Right lobe of liver (tissue), 6 donors: ENCODE measurements around the gene GOPC. TPM values are rescaled to one million over a fixed set of nuclear protein-coding genes. Genes with fewer than 3 reads are reported as not detected.
A peak's percentile ranks its signal among the peaks of the same experiment; 100 is the strongest.
"Not testable (repeated sequence)": the region's sequence is repeated elsewhere in the genome, so short reads cannot be mapped to it uniquely, and the experiment has no call there.

Experiments
- ATAC-seq, 4 donors: fragments of 200-7000 bp; cut with Tn5 transposase; one replicate each; pipeline ENCODE4 v1.9.1; 2020; ENCODE audit warnings: mild to moderate bottlenecking in 4 of 4, moderate library complexity in 4 of 4
- DNase-seq, 3 donors: peaks; one replicate each; pipeline ENCODE4 v3.0.0-alpha.2; 2020
- H3K27ac ChIP-seq, 3 donors: fragments of 200-600 bp; one replicate each; pipeline ENCODE4 v1.8.0; 2022
- H3K27me3 ChIP-seq, 2 donors: fragments of 200-600 bp; one replicate each; pipeline ENCODE4 v1.8.0; 2022
- H3K36me3 ChIP-seq, 4 donors: fragments of 200-600 bp; sonication (generic) in 1 of 4; one replicate each; pipeline versions ENCODE4 v1.5.1 to v1.8.0; 2017 to 2022; ENCODE audit warnings: control low read depth in 1 of 4
- H3K4me1 ChIP-seq, 4 donors: fragments of 200-600 bp; sonication (generic) in 1 of 4; one replicate each; pipeline versions ENCODE4 v1.5.1 to v1.8.0; 2017 to 2022; ENCODE audit warnings: control low read depth in 1 of 4
- H3K4me3 ChIP-seq, 3 donors: fragments of 200-600 bp; one replicate each; pipeline ENCODE4 v1.8.0; 2022
- H3K9me3 ChIP-seq, 4 donors: fragments of 200-600 bp; sonication (generic) in 1 of 4; one replicate each; pipeline versions ENCODE4 v1.5.1 to v1.8.0; 2017 to 2022; ENCODE audit warnings: control low read depth in 1 of 4
- CTCF ChIP-seq, 4 donors: fragments of 200-600 bp in 3 of 4; fragments of 450-650 bp in 1 of 4; IDR thresholded peaks; one replicate each; pipeline versions ENCODE4 v1.5.1 to v1.8.0; 2016 to 2022; ENCODE audit warnings: antibody characterized with exemption in 4 of 4, mild to moderate bottlenecking in 2 of 4
- POLR2A ChIP-seq: fragments of 450-650 bp; IDR thresholded peaks from one replicate; pipeline ENCODE4 v1.6.1; 2017; ENCODE audit warnings: antibody characterized with exemption, mild to moderate bottlenecking
- WGBS: methylation state at CpG from one replicate; pipeline ENCODE4 v1.1.6; 2018; ENCODE audit warnings: low coverage, low lambda C conversion rate; ENCODE audit not compliant: insufficient coverage; ENCODE audit errors: missing lambda C conversion rate; 5-methylcytosine and 5-hydroxymethylcytosine counted together
- intact Hi-C, 2 donors: fragments of 100-400 bp; cut with DNase I; formaldehyde crosslinking; loops; one replicate each; pipeline versions ENCODE4 v1.11.2 to v1.14.1; 2022
- long read RNA-seq: library from polyadenylated mRNA; unstranded; transcript quantifications from one replicate; pipeline ENCODE4 v2.0.0, GENCODE V29; 2019
- total RNA-seq, 6 experiments: library from RNA; depleted of rRNA in 2 of 6; stranded (reverse); fragments of >200 nt in 2 of 6; fragmentation: NEBNext Ultra II Directional in 3 of 6; extraction: Animal tissue kit (Norgen Biotek cat#: 25700) in 3 of 6; gene quantifications; one replicate each; pipeline versions ENCODE4 v1.1.0 to v1.2.4, GENCODE V29; 2016 to 2023
- donor health status: DM: no; HTN: yes; CAD: no.
- donor health status: DM: no; HTN: no; CAD: no.
- donor health status: DM: no; HTN: no; CAD: no.
- donor health status: DM: no; HTN: yes; CAD: no.
- donor health status: DM: no; HTN: yes; CAD: no.

GOPC gene
- total RNA-seq: 10 to 100 TPM in 3 of 6 experiments, 1 to 10 TPM in 3; 8.3 to 10.7 (median 10.1) TPM
- long read RNA-seq, partial matches to known transcripts: 7 of 8 reads
- long read RNA-seq, other reads (novel, unspliced or antisense): 1 of 8 reads

- Histone ChIP-seq H3K27me3 (no peaks in the 10 kb centered on the region), H3K4me1 (peaks cover 0 to 19% (median 3%) of the 10 kb centered on the region in 4 donors), H3K9me3 (no peaks in the 10 kb centered on the region), H3K36me3 (no peaks in the 10 kb centered on the region), H3K4me3 (peak within 1 kb of the TSS; percentile 80 to 92 (median 81)), H3K27ac (peak within 1 kb of the TSS; percentile 79 to 88 (median 84))
- DNase-seq (peak; percentile 97 to 98 (median 97)), ATAC-seq (peak; percentile 97 to 99 (median 98))
- 0% methylated on average over 30 of the region's 60 CpGs for WGBS
- intact Hi-C loops: no loop called here
- peak; percentile 85 for TF ChIP-seq POLR2A
- no peak for TF ChIP-seq CTCF (IDR thresholded peaks at IDR 0.05)
Measured at GRCh38 chr6:117602151-117602898, at the start of gene GOPC. Gene GOPC, minus strand, starts transcription at chr6:117602511. Its CDS starts 223 bp downstream, at chr6:117602288.

- DNase-seq, H3K9me3 ChIP-seq, H3K4me1 ChIP-seq, H3K36me3 ChIP-seq, H3K27me3 ChIP-seq, H3K4me3 ChIP-seq, ATAC-seq, H3K27ac ChIP-seq, intact Hi-C loops: not testable (repeated sequence)
- no CpG with 5 or more reads among the region's 3 CpGs for WGBS
Measured at GRCh38 chr6:117651984-117652383, 49.7 kb upstream of the GOPC start.

GRCh38 chr6:117642976-117643375 lies 40.7 kb upstream of the GOPC start:
- DNase-seq (no peak), ATAC-seq (no peak)
- WGBS: 81% methylated on average over 2 of the region's 2 CpGs
- TF ChIP-seq POLR2A (no peak), CTCF (IDR thresholded peaks at IDR 0.05) (no peak)
- no peak overlapping the region for H3K4me3 ChIP-seq
- H3K9me3 ChIP-seq: peaks cover 0 to 7% (median 0%) of the 10 kb centered on the region in 4 donors
- no peaks in the 10 kb centered on the region for H3K4me1 ChIP-seq
- H3K36me3 ChIP-seq: no peaks in the 10 kb centered on the region
- H3K27ac ChIP-seq: no peak overlapping the region
- H3K27me3 ChIP-seq: no peaks in the 10 kb centered on the region
- intact Hi-C loops: no loop called here

- Histone ChIP-seq H3K27ac (no peak overlapping the region), H3K4me3 (no peak overlapping the region), H3K9me3 (peaks cover 0 to 7% (median 0%) of the 10 kb centered on the region in 4 donors), H3K27me3 (no peaks in the 10 kb centered on the region), H3K4me1 (no peaks in the 10 kb centered on the region), H3K36me3 (no peaks in the 10 kb centered on the region)
- DNase-seq (no peak), ATAC-seq (no peak)
- intact Hi-C loops: no loop called here
- 71% methylated on average over 1 of the region's 1 CpG for WGBS
- no peak for TF ChIP-seq POLR2A
- no peak for TF ChIP-seq CTCF (IDR thresholded peaks at IDR 0.05)
Measured at GRCh38 chr6:117637770-117638169, 35.5 kb upstream of the GOPC start.

GRCh38 chr6:117629119-117629660 lies 26.9 kb upstream of the GOPC start:
- DNase-seq: no peak
- Histone ChIP-seq H3K36me3 (no peaks in the 10 kb centered on the region), H3K27me3 (no peaks in the 10 kb centered on the region), H3K4me1 (peaks cover 0 to 10% (median 0%) of the 10 kb centered on the region in 4 donors), H3K27ac (no peak overlapping the region), H3K4me3 (no peak overlapping the region), H3K9me3 (peaks cover 0 to 13% (median 0%) of the 10 kb centered on the region in 4 donors)
- TF ChIP-seq POLR2A (no peak), CTCF (IDR thresholded peaks at IDR 0.05) (no peak)
- WGBS: 47% methylated on average over 1 of the region's 1 CpG
- peak; percentile 36 to 67 (median 48) for ATAC-seq
- intact Hi-C loops: no loop called here
